ENCODE results near the gene PLIN1.
A peak's percentile ranks its signal among the peaks of the same experiment; 100 is the strongest.

The PLIN1 gene

DNA sequence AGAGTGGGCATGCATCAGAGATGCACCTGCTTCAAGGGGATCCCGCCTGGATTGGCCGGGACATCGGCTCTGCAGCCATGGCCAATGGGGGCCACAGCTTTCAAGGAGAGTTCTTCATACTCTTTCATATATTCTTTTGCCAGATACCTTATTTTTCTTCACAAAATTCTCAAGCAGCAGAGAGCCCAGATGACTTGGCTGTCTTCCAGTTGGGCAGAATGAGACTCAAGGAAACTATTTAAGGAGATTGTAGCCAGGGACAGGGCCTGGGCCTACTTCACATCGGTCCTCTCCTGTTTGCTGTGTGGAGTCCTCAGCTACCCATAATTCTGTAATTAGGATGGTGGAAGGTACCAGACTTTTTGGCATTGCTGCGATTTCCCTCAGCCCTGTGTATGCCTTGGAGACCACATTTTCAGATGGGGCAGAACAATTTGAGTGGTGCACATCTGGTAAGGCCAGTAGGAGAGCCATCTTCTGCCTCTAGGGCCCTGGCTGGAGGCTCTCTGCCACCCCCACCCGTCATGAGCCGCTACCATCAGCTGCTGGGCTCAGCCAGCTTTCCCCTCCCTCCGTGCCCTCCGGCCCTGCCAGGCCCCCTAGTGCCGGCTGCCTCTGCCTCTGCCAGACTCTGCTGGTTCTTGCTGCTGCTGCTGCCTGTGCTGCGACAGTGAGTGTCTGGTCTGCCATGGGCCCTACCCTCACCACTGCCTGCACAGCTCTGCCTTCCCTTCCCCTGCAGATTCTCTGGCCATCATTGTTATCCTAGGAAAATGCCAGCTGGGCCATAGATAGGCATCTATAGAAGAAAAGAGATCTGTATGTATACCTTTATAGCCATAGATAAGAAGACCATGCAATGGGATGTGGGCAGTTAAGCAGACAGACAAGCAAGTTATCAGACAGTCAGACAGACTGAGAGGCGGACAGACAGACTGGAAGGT lies 6.7 kb downstream of the PLIN1 start:
- H3K27ac ChIP-seq (ENCODE audit: low read depth, low read length), result no peak overlapping the region
- H2AFZ ChIP-seq (ENCODE audit: low read length, unreplicated experiment), result no peak overlapping the region
- no peak overlapping the region for H3K4me3 ChIP-seq (ENCODE audit: low read depth, low read length)
- no peaks in the 10 kb centered on the region for H3K36me3 ChIP-seq (ENCODE audit: insufficient read depth, low read length)
- no peaks in the 10 kb centered on the region for H3K27me3 ChIP-seq (ENCODE audit: insufficient read depth, low read length)
- H3K79me2 ChIP-seq (ENCODE audit: control insufficient read depth, insufficient read depth, low read length, unreplicated experiment), result no peaks in the 10 kb centered on the region
- no peaks in the 10 kb centered on the region for H3K4me1 ChIP-seq (ENCODE audit: control insufficient read depth, insufficient read depth, low read length, unreplicated experiment)

DNA sequence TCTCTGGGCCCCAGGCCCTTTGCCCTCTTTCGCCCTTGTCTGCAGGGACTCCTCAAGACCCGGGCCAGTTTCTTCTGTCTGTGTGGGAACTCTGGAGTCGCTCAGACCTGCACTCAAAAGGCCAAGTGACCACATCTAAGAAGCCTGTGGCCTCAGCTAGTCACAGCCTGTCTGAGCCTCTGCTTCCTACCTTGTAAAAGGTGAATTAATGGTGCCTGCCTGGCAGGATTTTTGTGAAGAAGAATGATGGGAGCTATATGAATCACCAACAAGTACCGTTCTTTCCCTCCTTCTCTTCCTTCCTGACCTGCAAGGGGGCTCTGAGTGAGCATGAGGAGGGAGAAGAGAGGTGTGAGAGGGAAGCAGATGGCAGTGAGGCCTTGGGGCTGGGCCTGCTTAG lies 7.5 kb downstream of the PLIN1 start:
- Histone ChIP-seq H2AFZ (ENCODE audit: low read length, unreplicated experiment) (no peak overlapping the region), H3K79me2 (ENCODE audit: control insufficient read depth, insufficient read depth, low read length, unreplicated experiment) (no peaks in the 10 kb centered on the region), H3K27ac (ENCODE audit: low read depth, low read length) (no peak overlapping the region), H3K4me3 (ENCODE audit: low read depth, low read length) (no peak overlapping the region), H3K4me1 (ENCODE audit: control insufficient read depth, insufficient read depth, low read length, unreplicated experiment) (no peaks in the 10 kb centered on the region), H3K36me3 (ENCODE audit: insufficient read depth, low read length) (no peaks in the 10 kb centered on the region), H3K27me3 (ENCODE audit: insufficient read depth, low read length) (no peaks in the 10 kb centered on the region)

DNA sequence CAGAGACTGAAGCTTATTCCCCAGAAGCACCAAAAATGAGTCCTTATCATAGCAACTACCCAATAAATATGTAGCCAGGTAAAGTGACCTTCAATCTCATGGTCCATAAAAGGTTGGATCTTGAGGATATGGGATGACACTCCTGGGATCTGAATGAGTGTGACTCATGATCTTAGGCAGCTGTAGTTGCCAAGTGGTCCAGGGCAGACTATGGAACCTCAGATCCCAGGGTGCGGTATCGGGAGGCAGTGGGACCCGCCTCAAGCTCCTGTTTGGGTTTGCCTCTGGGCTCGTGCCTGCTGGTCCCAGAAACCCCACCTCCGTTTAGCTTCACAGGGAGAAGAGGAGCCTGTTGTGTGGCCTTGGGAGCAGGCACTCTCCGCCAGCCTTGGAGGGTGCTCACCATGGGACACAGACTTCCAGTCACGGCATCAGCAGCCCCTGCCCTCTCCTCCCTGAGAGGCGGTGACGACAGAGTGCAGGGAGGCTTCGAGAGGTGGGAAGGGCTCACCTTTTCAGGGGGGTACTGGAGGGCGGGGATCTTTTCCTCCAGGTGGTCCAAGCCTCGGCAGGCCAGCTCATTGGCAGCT lies 8.1 kb downstream of the PLIN1 start:
- H3K36me3 ChIP-seq (ENCODE audit: insufficient read depth, low read length), result no peaks in the 10 kb centered on the region

DNA sequence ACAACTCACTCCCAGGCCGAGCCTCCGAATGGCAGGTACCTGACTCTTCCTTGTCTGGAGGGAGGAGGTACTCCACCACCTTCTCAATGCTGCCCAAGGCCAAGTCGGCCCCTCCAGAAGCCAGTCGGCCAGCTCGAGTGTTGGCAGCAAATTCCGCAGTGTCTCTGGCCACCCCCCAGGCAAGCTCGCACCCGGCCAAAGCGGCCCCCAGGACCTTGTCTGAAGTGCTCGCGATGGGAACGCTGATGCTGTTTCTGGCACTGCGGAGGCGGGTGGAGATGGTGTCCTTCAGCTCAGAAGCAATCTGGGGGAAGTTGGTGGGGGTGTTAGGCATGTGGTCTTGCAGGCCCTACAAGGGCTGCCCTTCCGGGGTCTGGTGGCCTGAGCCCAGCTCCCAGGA lies 9.2 kb downstream of the PLIN1 start:
- Histone ChIP-seq H2AFZ (ENCODE audit: low read length, unreplicated experiment) (no peak overlapping the region), H3K27me3 (ENCODE audit: insufficient read depth, low read length) (no peaks in the 10 kb centered on the region), H3K27ac (ENCODE audit: low read depth, low read length) (no peak overlapping the region), H3K4me3 (ENCODE audit: low read depth, low read length) (no peak overlapping the region), H3K4me1 (ENCODE audit: control insufficient read depth, insufficient read depth, low read length, unreplicated experiment) (peaks cover 6% of the 10 kb centered on the region), H3K36me3 (ENCODE audit: insufficient read depth, low read length) (no peaks in the 10 kb centered on the region), H3K79me2 (ENCODE audit: control insufficient read depth, insufficient read depth, low read length, unreplicated experiment) (no peaks in the 10 kb centered on the region)

More for the DNA sequence above, 8.1 kb downstream of the PLIN1 start:
- H3K4me3 ChIP-seq (ENCODE audit: low read depth, low read length), result no peak overlapping the region
- no peaks in the 10 kb centered on the region for H3K79me2 ChIP-seq (ENCODE audit: control insufficient read depth, insufficient read depth, low read length, unreplicated experiment)
- no peaks in the 10 kb centered on the region for H3K27me3 ChIP-seq (ENCODE audit: insufficient read depth, low read length)
- no peak overlapping the region for H2AFZ ChIP-seq (ENCODE audit: low read length, unreplicated experiment)
- peaks cover under 1% of the 10 kb centered on the region for H3K4me1 ChIP-seq (ENCODE audit: control insufficient read depth, insufficient read depth, low read length, unreplicated experiment)
- H3K27ac ChIP-seq (ENCODE audit: low read depth, low read length), result no peak overlapping the region

DNA sequence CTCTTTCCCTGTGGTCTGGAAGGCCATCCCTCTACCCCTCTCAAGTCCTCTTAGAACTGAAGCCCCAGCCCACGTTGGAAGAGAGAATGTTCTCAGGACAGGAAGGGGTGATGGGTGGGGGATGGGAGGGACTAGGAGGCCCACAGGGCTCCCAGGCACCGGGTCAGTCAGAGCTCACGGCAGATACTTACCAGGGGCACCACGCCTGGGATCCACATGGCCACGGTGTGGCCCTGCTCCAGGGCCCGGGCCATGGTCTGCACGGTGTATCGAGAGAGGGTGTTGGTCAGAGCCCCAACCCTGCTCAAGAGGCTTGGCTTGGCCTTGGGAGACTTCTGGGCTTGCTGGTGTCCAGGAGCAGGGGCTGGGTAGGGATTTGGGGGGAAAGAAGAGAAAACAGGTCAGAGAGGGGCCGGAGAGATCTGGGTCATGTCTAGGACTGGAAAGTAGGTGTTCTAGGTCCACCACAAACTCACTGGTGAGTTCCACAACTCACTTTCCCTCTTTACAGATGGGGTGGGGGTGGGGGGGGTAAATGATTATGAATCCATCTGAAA lies 9.8 kb downstream of the PLIN1 start:
- Histone ChIP-seq H3K36me3 (ENCODE audit: insufficient read depth, low read length) (no peaks in the 10 kb centered on the region), H3K27me3 (ENCODE audit: insufficient read depth, low read length) (no peaks in the 10 kb centered on the region), H2AFZ (ENCODE audit: low read length, unreplicated experiment) (no peak overlapping the region), H3K79me2 (ENCODE audit: control insufficient read depth, insufficient read depth, low read length, unreplicated experiment) (no peaks in the 10 kb centered on the region), H3K4me3 (ENCODE audit: low read depth, low read length) (no peak overlapping the region), H3K27ac (ENCODE audit: low read depth, low read length) (no peak overlapping the region), H3K4me1 (ENCODE audit: control insufficient read depth, insufficient read depth, low read length, unreplicated experiment) (peaks cover 10% of the 10 kb centered on the region)

DNA sequence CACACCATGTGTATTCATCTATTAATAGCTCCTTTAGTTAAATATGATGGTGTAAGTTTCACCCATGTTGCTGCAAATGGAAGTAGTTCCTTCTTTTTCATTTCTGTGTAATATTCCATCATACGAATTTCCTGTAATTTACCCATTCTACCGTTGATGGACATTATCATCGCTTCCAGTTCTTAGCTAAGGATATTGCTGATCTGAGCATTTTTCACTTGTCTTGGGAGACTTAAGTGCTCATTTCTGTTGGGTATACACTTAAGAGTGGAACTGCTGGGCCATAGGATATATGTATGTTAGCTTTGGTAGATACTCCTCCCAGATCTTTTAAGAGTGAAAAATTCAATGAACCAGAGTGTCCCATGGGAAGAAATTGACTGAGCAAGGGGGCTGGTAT lies 11.0 kb downstream of the PLIN1 start:
- no peak overlapping the region for H3K4me3 ChIP-seq (ENCODE audit: low read depth, low read length)
- H3K27ac ChIP-seq (ENCODE audit: low read depth, low read length), result no peak overlapping the region
- peaks cover 13% of the 10 kb centered on the region for H3K4me1 ChIP-seq (ENCODE audit: control insufficient read depth, insufficient read depth, low read length, unreplicated experiment)
- H3K36me3 ChIP-seq (ENCODE audit: insufficient read depth, low read length), result no peaks in the 10 kb centered on the region
- H2AFZ ChIP-seq (ENCODE audit: low read length, unreplicated experiment), result no peak overlapping the region
- no peaks in the 10 kb centered on the region for H3K79me2 ChIP-seq (ENCODE audit: control insufficient read depth, insufficient read depth, low read length, unreplicated experiment)
- H3K27me3 ChIP-seq (ENCODE audit: insufficient read depth, low read length), result no peaks in the 10 kb centered on the region

DNA sequence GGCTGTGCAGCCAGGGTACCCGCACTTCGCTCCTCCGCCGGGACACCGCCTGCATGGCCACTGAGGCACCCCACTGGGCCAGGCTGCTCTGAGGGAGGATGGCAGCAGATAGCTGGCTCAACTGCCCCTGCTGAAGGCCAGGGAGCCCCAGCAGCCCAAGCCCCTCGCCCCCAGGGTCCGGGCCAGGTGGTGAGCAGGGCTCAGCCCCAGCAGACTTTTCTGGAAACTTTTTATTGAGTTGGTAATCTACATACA lies 11.5 kb downstream of the PLIN1 start:
- H3K27me3 ChIP-seq (ENCODE audit: insufficient read depth, low read length), result no peaks in the 10 kb centered on the region
- H3K36me3 ChIP-seq (ENCODE audit: insufficient read depth, low read length), result no peaks in the 10 kb centered on the region
- H2AFZ ChIP-seq (ENCODE audit: low read length, unreplicated experiment), result no peak overlapping the region
- H3K27ac ChIP-seq (ENCODE audit: low read depth, low read length), result no peak overlapping the region
- H3K4me3 ChIP-seq (ENCODE audit: low read depth, low read length), result no peak overlapping the region
- peaks cover 18% of the 10 kb centered on the region for H3K4me1 ChIP-seq (ENCODE audit: control insufficient read depth, insufficient read depth, low read length, unreplicated experiment)
- H3K79me2 ChIP-seq (ENCODE audit: control insufficient read depth, insufficient read depth, low read length, unreplicated experiment), result no peaks in the 10 kb centered on the region

DNA sequence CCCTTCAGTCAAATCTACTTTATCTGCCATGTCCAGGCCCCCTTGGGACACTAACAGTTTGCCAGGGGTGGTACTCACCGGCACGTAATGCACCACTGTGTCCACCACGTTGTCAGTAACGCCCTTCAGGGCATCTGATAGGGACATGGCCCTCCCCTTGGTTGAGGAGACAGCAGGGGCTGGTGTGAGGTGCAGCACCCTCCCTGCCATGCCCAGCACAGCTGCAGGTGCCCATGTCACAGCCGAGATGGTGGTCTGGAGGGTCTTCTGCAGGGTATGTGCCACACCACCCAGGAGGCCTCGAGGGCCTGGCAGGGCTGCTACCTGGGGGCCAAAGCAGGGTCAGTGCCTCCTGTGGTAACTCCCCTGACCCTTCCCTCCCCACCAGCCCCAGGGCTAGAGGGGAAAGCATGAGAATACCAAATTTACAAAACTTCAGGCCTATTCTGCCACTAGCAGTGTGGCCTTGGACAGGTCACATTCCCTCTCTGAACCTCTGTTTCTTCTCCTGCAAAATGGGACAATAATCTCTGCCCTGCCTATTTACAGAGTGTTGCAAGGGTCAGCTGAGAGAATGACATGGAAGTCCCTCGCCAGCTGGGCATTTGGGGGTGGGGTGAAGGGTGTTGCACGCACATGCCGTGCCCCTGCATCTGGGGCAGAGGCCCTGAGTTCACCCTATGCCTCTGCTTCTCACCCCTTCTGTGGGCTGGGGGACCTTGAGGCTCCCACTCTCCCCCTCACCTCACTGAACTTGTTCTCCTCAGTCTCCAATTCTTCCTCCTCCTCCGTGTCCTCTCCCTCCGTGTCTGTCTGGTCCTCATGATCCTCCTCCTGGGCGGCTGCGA lies 12.1 kb downstream of the PLIN1 start:
- Histone ChIP-seq H2AFZ (ENCODE audit: low read length, unreplicated experiment) (no peak overlapping the region), H3K36me3 (ENCODE audit: insufficient read depth, low read length) (no peaks in the 10 kb centered on the region), H3K4me3 (ENCODE audit: low read depth, low read length) (no peak overlapping the region), H3K27ac (ENCODE audit: low read depth, low read length) (no peak overlapping the region), H3K4me1 (ENCODE audit: control insufficient read depth, insufficient read depth, low read length, unreplicated experiment) (peaks cover 24% of the 10 kb centered on the region), H3K27me3 (ENCODE audit: insufficient read depth, low read length) (no peaks in the 10 kb centered on the region), H3K79me2 (ENCODE audit: control insufficient read depth, insufficient read depth, low read length, unreplicated experiment) (no peaks in the 10 kb centered on the region)

DNA sequence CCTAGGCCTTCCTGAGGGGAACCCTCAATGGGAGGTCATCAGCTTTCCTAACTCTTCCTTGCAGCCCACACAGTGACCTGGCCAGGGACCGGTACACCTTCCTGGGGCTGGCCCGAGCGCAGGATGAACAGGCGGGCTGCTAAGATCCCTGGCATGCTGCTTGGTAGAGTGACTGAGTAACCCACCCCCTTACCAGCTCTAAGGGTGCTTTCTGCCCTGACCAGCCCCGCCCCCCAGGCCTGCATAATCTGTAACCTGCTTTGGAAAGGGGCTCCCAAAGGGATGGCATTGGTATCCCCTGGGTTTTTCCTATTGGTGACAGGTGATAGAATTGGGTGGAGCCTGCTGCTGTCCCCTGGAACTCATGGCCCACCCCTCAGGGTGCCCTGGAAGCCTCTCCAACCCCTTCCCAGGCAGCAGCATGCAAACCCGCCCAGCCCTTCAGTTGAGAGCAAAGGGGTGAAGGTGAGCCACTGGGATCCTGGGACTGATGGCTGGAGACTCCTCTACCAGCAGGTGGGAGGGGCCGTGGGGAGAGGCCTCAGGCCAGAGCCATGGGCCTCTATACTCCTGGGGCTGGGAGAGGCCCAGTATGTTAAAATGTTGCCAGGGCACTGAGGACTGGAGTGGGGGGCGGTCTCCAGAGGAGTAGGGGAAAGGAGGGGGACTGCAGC lies 12.8 kb downstream of the PLIN1 start:
- Histone ChIP-seq H3K27ac (ENCODE audit: low read depth, low read length) (no peak overlapping the region), H3K36me3 (ENCODE audit: insufficient read depth, low read length) (no peaks in the 10 kb centered on the region), H3K4me1 (ENCODE audit: control insufficient read depth, insufficient read depth, low read length, unreplicated experiment) (peaks cover 26% of the 10 kb centered on the region), H3K4me3 (ENCODE audit: low read depth, low read length) (peak overlapping the region; percentile 70; the same call in 1 of the 2 replicates), H2AFZ (ENCODE audit: low read length, unreplicated experiment) (peak overlapping the region; percentile 94), H3K79me2 (ENCODE audit: control insufficient read depth, insufficient read depth, low read length, unreplicated experiment) (no peaks in the 10 kb centered on the region), H3K27me3 (ENCODE audit: insufficient read depth, low read length) (no peaks in the 10 kb centered on the region)

All from ACC112 (cell line).